Measurements from ENCODE around the gene CDK6. TPM values are rescaled to one million over a fixed set of nuclear protein-coding genes. Genes with fewer than 3 reads are reported as not detected.

Gene CDK6
- total RNA-seq, 1 experiment from 2014 or later, result 41.4 TPM

DNA sequence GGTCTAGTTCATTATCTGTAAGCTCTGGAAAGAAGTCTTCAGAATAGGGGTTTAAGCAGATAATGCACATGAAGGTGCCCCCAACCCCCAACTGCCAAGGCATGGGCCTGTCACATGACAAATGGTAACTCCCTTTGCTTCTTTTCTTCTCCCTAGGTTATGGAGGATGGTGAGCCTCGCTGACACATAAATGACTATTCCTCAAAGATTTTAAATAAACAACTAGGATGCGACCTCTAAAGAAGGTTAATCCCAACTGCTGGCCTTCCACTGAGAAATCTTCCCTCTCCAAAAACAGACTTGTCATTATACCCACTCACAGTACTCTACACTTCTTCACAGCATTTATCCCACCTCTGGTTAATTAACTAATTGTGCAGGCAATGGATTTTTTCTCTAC is 170.4 kb downstream of the CDK6 start:
- Histone ChIP-seq H3K4me1 (ENCODE audit: control insufficient read depth in 1 of 2, insufficient read depth in 2 of 2, low read length in 2 of 2) (peaks cover 0 to 3% of the 10 kb centered on the region in 2 experiments; a peak in 1 of 4 replicates), H4K20me1 (ENCODE audit: insufficient read depth) (no peaks in the 10 kb centered on the region), H3K27me3 (ENCODE audit: insufficient read depth, low read length) (no peaks in the 10 kb centered on the region), H3K4me2 (ENCODE audit: low read length) (no peak overlapping the region), H3K9me3 (ENCODE audit: control insufficient read depth in 1 of 2, insufficient read depth in 1 of 2, low read depth in 1 of 2, low read length in 2 of 2) (no peaks in the 10 kb centered on the region), H3K36me3 (ENCODE audit: control insufficient read depth in 1 of 2, insufficient read depth in 2 of 2, low read length in 2 of 2) (no peaks in the 10 kb centered on the region; a peak in 1 of 4 replicates), H2AFZ (ENCODE audit: low read depth, low read length, poor library complexity, severe bottlenecking) (no peak overlapping the region), H3K9me2 (ENCODE audit: insufficient read depth) (no peaks in the 10 kb centered on the region), H3K4me3 (replicated peaks in 1 of 2; ENCODE audit: low read depth in 1 of 2, low read length in 2 of 2) (no peak overlapping the region), H3K9ac (ENCODE audit: low read length) (no peak overlapping the region), H3K79me2 (ENCODE audit: insufficient read depth, low read length) (0 out of 2 replicates have a peak, but pooled peaks cover 2% of the 10 kb centered on the region), H3K27ac (ENCODE audit: low read depth, low read length) (no peak overlapping the region)
- intact Hi-C loops (cut with micrococcal nuclease), result no loop called here
- BruUV-seq (replicated peaks), result no TSS peak
- TF ChIP-seq YY1 (IDR thresholded peaks at IDR 0.05; ENCODE audit: extremely low read depth, insufficient replicate concordance, low read depth, low read length), result no peak
- no peak for TF ChIP-seq EZH2 (IDR thresholded peaks at IDR 0.05)
- TF ChIP-seq SIN3A (IDR thresholded peaks at IDR 0.05; ENCODE audit: low read depth), result no peak
- TF ChIP-seq ZFX (IDR thresholded peaks at IDR 0.05), result no peak
- TF ChIP-seq, protein P1, sequence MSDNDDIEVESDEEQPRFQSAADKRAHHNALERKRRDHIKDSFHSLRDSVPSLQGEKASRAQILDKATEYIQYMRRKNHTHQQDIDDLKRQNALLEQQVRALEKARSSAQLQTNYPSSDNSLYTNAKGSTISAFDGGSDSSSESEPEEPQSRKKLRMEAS (IDR thresholded peaks at IDR 0.05), result no peak
- TF ChIP-seq SP1 (IDR thresholded peaks at IDR 0.05; ENCODE audit: low read depth), result no peak
- no peak for TF ChIP-seq EZH2phosphoT487 (IDR thresholded peaks at IDR 0.05; ENCODE audit: borderline replicate concordance)
- no peak for TF ChIP-seq POLR2AphosphoS5 (IDR thresholded peaks at IDR 0.05; ENCODE audit: low read depth, low read length)
- no peak for TF ChIP-seq RAD21 (IDR thresholded peaks at IDR 0.05; ENCODE audit: low read depth)
- TF ChIP-seq FOSL1 (IDR thresholded peaks at IDR 0.05; ENCODE audit: low read depth), result no peak
- no peak for TF ChIP-seq JUND (IDR thresholded peaks at IDR 0.05)
- TF ChIP-seq SRF (IDR thresholded peaks at IDR 0.05; ENCODE audit: low read depth), result no peak
- TF ChIP-seq, protein P2, sequence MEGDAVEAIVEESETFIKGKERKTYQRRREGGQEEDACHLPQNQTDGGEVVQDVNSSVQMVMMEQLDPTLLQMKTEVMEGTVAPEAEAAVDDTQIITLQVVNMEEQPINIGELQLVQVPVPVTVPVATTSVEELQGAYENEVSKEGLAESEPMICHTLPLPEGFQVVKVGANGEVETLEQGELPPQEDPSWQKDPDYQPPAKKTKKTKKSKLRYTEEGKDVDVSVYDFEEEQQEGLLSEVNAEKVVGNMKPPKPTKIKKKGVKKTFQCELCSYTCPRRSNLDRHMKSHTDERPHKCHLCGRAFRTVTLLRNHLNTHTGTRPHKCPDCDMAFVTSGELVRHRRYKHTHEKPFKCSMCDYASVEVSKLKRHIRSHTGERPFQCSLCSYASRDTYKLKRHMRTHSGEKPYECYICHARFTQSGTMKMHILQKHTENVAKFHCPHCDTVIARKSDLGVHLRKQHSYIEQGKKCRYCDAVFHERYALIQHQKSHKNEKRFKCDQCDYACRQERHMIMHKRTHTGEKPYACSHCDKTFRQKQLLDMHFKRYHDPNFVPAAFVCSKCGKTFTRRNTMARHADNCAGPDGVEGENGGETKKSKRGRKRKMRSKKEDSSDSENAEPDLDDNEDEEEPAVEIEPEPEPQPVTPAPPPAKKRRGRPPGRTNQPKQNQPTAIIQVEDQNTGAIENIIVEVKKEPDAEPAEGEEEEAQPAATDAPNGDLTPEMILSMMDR (IDR thresholded peaks at IDR 0.05 in 2 of 3, conservative IDR thresholded peaks at IDR 0.05 in 1 of 3; ENCODE audit: borderline replicate concordance in 1 of 3, insufficient read depth in 1 of 3, low read depth in 2 of 3, low read length in 2 of 3), result no peak
- TF ChIP-seq TCF7L2 (IDR thresholded peaks at IDR 0.05; ENCODE audit: borderline replicate concordance, extremely low read depth, insufficient read depth, insufficient read length), result no peak
- no peak for TF ChIP-seq EGR1 (IDR thresholded peaks at IDR 0.05; ENCODE audit: low read depth)
- TF ChIP-seq ELF1 (IDR thresholded peaks at IDR 0.05; ENCODE audit: borderline replicate concordance, low read depth), result no peak
- TF ChIP-seq CBX3 (IDR thresholded peaks at IDR 0.05; ENCODE audit: low read depth), result no peak
- TF ChIP-seq CEBPB (IDR thresholded peaks at IDR 0.05; ENCODE audit: low read depth), result no peak
- no peak for TF ChIP-seq POLR2A (IDR thresholded peaks at IDR 0.05; ENCODE audit: borderline replicate concordance, extremely low read depth, insufficient read depth, insufficient read length)
- RAD21 ChIA-PET (ENCODE audit: low non-redundant PET in 1 of 2, low total read pairs in 2 of 2, uncharacterized antibody in 2 of 2, unreplicated experiment in 2 of 2), result no interaction called here
- CTCF ChIA-PET, result no interaction called here
- POLR2A ChIA-PET, result no interaction called here
- DNase-seq (ENCODE audit: low read depth, low spot score) (no peak), ATAC-seq (no peak)

Measured in HCT116 (cell line).